ENCODE data around the gene EML5. TPM values are rescaled to one million over a fixed set of nuclear protein-coding genes. Genes with fewer than 3 reads are reported as not detected.

The EML5 gene
- polyA plus RNA-seq, 1 experiment = 1.2 TPM

DNA sequence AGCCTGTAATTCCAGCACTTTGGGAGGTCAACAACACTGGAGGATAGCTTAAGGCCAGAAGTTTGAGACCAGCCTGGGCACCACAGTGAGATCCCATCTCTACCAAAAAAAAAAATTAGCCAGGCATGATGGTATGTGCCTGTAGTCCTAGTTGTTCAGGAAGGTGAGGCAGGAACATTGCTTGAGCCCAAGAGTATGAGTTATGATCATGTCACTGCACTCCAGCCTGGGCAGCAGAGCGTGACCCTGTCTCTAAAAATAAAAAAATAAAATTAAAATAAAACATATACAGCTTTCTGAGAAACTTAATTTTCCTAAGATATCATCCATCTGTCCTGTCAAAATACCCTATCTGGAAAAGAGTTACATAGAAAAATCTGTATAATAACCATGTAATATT is 38.9 kb downstream of the EML5 start:
- Histone ChIP-seq H3K27me3 (ENCODE audit: control insufficient read depth, insufficient read depth, low read length) (no peaks in the 10 kb centered on the region), H3K36me3 (ENCODE audit: control insufficient read depth, insufficient read depth, low read length) (no peaks in the 10 kb centered on the region), H3K4me3 (ENCODE audit: low read depth, low read length) (no peak overlapping the region)
- no peak for DNase-seq (ENCODE audit: low read depth)
- ChIA-PET POLR2A (no interaction called here), CTCF (interaction anchor here (1.2 to 1.4 kb wide), 2 partner anchors 20 to 87 kb away, joined by 3 read pairs; no protein-coding TSS in a partner anchor)
- TF ChIP-seq, protein P1, sequence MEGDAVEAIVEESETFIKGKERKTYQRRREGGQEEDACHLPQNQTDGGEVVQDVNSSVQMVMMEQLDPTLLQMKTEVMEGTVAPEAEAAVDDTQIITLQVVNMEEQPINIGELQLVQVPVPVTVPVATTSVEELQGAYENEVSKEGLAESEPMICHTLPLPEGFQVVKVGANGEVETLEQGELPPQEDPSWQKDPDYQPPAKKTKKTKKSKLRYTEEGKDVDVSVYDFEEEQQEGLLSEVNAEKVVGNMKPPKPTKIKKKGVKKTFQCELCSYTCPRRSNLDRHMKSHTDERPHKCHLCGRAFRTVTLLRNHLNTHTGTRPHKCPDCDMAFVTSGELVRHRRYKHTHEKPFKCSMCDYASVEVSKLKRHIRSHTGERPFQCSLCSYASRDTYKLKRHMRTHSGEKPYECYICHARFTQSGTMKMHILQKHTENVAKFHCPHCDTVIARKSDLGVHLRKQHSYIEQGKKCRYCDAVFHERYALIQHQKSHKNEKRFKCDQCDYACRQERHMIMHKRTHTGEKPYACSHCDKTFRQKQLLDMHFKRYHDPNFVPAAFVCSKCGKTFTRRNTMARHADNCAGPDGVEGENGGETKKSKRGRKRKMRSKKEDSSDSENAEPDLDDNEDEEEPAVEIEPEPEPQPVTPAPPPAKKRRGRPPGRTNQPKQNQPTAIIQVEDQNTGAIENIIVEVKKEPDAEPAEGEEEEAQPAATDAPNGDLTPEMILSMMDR (IDR thresholded peaks at IDR 0.05; ENCODE audit: insufficient read depth, low read depth, low read length) = no peak

DNA sequence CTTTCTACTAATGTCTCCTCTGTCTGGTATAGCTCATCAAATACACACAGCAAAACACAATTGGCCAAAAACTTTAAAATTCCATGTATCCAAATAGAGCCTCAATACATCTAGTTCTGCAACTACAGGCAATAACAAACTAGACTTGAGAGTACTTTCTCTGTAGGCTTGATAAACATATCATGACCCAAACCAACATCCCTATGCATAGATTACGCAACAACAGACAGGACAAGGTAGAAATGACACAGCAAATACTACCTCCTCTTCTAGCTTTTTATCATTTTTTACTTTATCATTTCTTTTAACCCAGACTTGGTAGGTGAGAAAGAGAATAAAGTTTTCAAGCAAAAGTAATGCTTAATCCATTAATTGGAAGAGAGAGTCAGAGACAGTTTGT is 41.8 kb downstream of the EML5 start:
- no peak overlapping the region for H3K4me3 ChIP-seq (ENCODE audit: low read depth, low read length)
- no peaks in the 10 kb centered on the region for H3K36me3 ChIP-seq (ENCODE audit: control insufficient read depth, insufficient read depth, low read length)
- POLR2A ChIA-PET = no interaction called here
- CTCF ChIA-PET = interaction anchor here (0.9 to 1.4 kb wide), 3 partner anchors 10 to 83 kb away, joined by 3 to 4 read pairs (median 3); no protein-coding TSS in a partner anchor
- H3K27me3 ChIP-seq (ENCODE audit: control insufficient read depth, insufficient read depth, low read length) = no peaks in the 10 kb centered on the region
- TF ChIP-seq, protein P1 (IDR thresholded peaks at IDR 0.05; ENCODE audit: insufficient read depth, low read depth, low read length) = no peak
- DNase-seq (ENCODE audit: low read depth) = no peak

DNA sequence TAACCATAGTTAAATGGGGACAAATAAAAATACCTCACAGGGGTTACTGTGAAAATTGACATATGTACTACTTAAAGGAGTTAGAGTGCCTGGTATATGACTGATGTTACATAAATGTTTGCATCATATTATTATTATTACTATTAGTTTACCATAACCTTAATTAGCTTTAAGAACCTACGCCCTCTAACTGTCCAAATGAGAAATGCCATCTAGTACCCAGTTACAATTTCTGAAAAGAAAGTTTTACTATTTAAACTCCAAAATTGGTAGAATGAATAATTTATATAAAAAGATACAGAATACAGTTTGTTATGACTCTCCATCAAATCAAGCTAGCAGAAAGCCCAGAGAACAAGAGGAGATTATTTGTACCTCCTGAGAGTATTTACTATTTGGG is 42.3 kb downstream of the EML5 start:
- H3K27me3 ChIP-seq (ENCODE audit: control insufficient read depth, insufficient read depth, low read length) = no peaks in the 10 kb centered on the region
- TF ChIP-seq, protein P1 (IDR thresholded peaks at IDR 0.05; ENCODE audit: insufficient read depth, low read depth, low read length) = no peak
- ChIA-PET CTCF (interaction anchor here (0.9 to 1.4 kb wide), 3 partner anchors 10 to 82 kb away, joined by 3 to 4 read pairs (median 3); no protein-coding TSS in a partner anchor), POLR2A (no interaction called here)
- H3K4me3 ChIP-seq (ENCODE audit: low read depth, low read length) = no peak overlapping the region
- H3K36me3 ChIP-seq (ENCODE audit: control insufficient read depth, insufficient read depth, low read length) = no peaks in the 10 kb centered on the region
- no peak for DNase-seq (ENCODE audit: low read depth)

DNA sequence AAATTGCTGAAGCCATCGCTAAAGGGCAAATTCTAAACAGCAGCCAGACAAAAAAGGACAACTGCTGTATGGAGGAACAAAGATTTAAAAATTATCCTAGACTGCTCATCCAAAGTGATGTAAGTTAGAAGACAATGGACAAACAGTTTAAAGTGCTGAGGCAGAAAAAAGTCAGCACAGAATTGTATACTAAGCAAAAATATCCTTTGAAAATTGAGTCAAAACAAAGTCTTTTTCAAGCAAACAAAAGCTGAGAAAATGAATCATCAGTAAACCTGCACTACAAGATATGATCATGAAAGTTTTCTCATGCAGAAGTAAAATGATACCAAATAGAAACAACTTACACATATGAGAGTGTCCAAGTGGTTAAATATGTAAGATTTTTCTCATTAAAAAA is 43.6 kb downstream of the EML5 start:
- Histone ChIP-seq H3K36me3 (ENCODE audit: control insufficient read depth, insufficient read depth, low read length) (no peaks in the 10 kb centered on the region), H3K4me3 (ENCODE audit: low read depth, low read length) (no peak overlapping the region), H3K27me3 (ENCODE audit: control insufficient read depth, insufficient read depth, low read length) (no peaks in the 10 kb centered on the region)
- POLR2A ChIA-PET = no interaction called here
- no peak for DNase-seq (ENCODE audit: low read depth)
- CTCF ChIA-PET = no interaction called here
- TF ChIP-seq, protein P1 (IDR thresholded peaks at IDR 0.05; ENCODE audit: insufficient read depth, low read depth, low read length) = no peak

DNA sequence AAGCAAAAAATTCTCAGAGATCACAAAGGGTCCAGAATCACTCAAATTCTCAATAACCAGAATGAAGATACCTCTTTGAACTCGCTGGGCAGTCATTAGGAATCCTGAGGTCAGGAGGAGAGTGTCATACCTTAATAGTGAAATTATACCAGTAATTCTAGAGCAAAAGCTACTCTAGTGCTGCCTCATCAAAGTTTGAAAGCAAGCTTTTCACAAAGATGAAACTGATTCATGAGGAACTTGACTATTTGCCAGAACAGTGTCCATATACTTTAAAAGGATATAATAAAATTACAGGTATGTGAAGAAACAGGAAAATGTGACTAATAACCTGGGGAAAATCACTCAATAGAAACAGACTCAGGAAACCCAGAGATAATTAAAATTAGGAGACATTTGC is 44.5 kb downstream of the EML5 start:
- ChIA-PET CTCF (interaction anchor here (0.6 to 1.8 kb wide), 2 partner anchors 13 to 120 kb away, joined by 3 to 5 read pairs; no protein-coding TSS in a partner anchor), POLR2A (no interaction called here)
- TF ChIP-seq, protein P1 (IDR thresholded peaks at IDR 0.05; ENCODE audit: insufficient read depth, low read depth, low read length) = no peak
- H3K36me3 ChIP-seq (ENCODE audit: control insufficient read depth, insufficient read depth, low read length) = no peaks in the 10 kb centered on the region
- no peak overlapping the region for H3K4me3 ChIP-seq (ENCODE audit: low read depth, low read length)
- H3K27me3 ChIP-seq (ENCODE audit: control insufficient read depth, insufficient read depth, low read length) = no peaks in the 10 kb centered on the region
- no peak for DNase-seq (ENCODE audit: low read depth)

All from BJ (cell line).